Measurements from ENCODE around the gene CELA3B. TPM values are rescaled to one million over a fixed set of nuclear protein-coding genes. Genes with fewer than 3 reads are reported as not detected.
"Not testable (repeated sequence)": the region's sequence is repeated elsewhere in the genome, so short reads cannot be mapped to it uniquely, and the experiment has no call there.

CELA3B gene
- total RNA-seq, 5 donors from 2014 or later (not counting 1 experiment from before 2014, with no cell fraction given) = 6.9 to 7.5 (median 7.3) TPM; not detected in 2

DNA sequence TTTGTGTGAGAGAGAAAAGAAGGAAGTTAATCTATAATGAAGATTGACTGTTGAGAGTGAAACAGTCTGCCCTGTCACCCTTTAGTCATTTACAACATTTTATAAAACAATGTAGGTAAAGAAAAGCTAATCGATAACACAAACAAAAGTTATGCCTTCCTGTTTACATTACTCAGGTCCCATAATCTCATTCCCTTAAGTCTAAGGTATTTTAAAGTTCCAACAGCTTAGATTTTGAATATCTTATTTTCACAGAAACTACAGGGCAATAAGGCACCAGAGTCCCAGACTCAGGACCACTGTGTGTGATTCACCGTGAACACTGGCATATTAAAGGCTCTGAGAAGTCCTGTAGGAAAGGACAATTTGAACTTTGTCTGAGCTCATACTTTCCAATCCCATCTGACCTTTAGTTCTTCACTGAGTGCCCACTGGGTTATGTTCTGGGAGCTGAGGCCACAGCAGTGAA is 3.8 kb upstream of the CELA3B start:
- not testable (repeated sequence) for H3K4me1 Mint-ChIP-seq; H3K27ac ChIP-seq (ENCODE audit: low read length); H3K4me3 ChIP-seq (ENCODE audit: control insufficient read depth in 1 of 2, extremely low read depth in 1 of 2, low read length in 1 of 2); H3K27me3 ChIP-seq (replicated peaks in 1 of 2; ENCODE audit: control insufficient read depth in 2 of 2, extremely low read depth in 1 of 2, insufficient read depth in 2 of 2, low read length in 1 of 2); H3K9me3 Mint-ChIP-seq; H3K36me3 ChIP-seq (ENCODE audit: control insufficient read depth in 2 of 2, extremely low read depth in 1 of 2, insufficient read depth in 1 of 2, low read length in 1 of 2); H3K4me3 Mint-ChIP-seq; H3K9me3 ChIP-seq; DNase-seq; ATAC-seq (replicated peaks in 1 of 4); H3K4me1 ChIP-seq (ENCODE audit: control insufficient read depth in 1 of 2, extremely low read depth in 1 of 2, insufficient read depth in 2 of 2, low read length in 2 of 2); H3K27me3 Mint-ChIP-seq; H3K36me3 Mint-ChIP-seq; H3K27ac Mint-ChIP-seq
- POLR2A ChIA-PET = interaction anchor here in 1 of 2 donors (0.6 kb wide), 1 partner anchor 210 kb away, joined by 4 read pairs; no protein-coding TSS in a partner anchor
- CTCF ChIA-PET = interaction anchor here in 1 of 2 donors (0.6 to 0.7 kb wide), 2 partner anchors 10 to 94 kb away, joined by 3 read pairs; no protein-coding TSS in a partner anchor
- WGBS (ENCODE audit: insufficient coverage) = no CpG with 5 or more reads among the region's 2 CpGs

DNA sequence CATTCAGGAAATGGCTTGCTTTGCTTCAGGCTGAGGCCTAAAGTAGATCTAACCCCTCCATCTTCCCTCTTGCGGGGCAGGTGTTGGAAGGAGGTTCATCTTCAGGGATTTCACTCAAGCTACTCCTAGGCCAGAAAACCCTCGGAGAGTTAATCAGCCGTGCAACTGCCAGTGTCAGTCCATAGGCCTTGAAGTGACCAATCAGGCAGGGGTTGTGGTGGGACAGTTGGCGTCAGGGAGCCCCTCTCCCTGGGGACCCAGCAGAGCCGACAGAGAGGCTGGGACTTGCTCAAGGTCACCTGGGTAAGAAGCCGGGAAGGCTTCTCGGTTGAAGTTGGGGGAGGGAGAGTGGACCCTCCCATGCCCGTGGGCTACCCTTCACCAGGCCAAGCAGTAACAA is 2.9 kb upstream of the CELA3B start:
- H3K9me3 ChIP-seq; ATAC-seq (replicated peaks in 1 of 4); POLR2A ChIA-PET; H3K4me3 ChIP-seq (ENCODE audit: control insufficient read depth in 1 of 2, extremely low read depth in 1 of 2, low read length in 1 of 2); H3K36me3 Mint-ChIP-seq; H3K36me3 ChIP-seq (ENCODE audit: control insufficient read depth in 2 of 2, extremely low read depth in 1 of 2, insufficient read depth in 1 of 2, low read length in 1 of 2); H3K4me3 Mint-ChIP-seq; H3K9me3 Mint-ChIP-seq; H3K4me1 Mint-ChIP-seq; H3K27me3 ChIP-seq (replicated peaks in 1 of 2; ENCODE audit: control insufficient read depth in 2 of 2, extremely low read depth in 1 of 2, insufficient read depth in 2 of 2, low read length in 1 of 2); H3K4me1 ChIP-seq (ENCODE audit: control insufficient read depth in 1 of 2, extremely low read depth in 1 of 2, insufficient read depth in 2 of 2, low read length in 2 of 2); H3K27ac ChIP-seq (ENCODE audit: low read length); H3K27ac Mint-ChIP-seq; H3K27me3 Mint-ChIP-seq; DNase-seq; CTCF ChIA-PET: not testable (repeated sequence)
- no CpG with 5 or more reads among the region's 8 CpGs for WGBS (ENCODE audit: insufficient coverage)

DNA sequence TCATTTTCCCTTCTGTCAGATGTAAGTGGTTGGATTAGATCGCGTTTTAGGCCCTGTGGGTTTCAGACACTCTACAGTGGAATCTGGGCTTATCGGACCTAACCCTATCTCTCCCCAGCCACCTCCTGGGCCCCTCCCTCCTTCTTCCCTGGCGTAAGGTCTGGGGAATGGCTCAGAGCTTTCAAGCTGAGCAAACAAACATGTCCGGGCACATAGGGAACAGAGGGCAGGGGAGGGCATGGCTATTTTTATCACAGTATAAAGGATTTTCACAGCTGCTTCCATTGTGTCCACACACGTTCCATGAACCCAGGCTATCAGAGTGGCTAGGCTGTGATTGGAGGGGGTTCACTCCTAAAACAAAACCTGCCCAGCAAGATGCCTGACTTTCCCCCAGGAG is 2.1 kb upstream of the CELA3B start:
- H3K36me3 Mint-ChIP-seq; H3K4me1 Mint-ChIP-seq; H3K27ac Mint-ChIP-seq; H3K4me3 ChIP-seq (ENCODE audit: control insufficient read depth in 1 of 2, extremely low read depth in 1 of 2, low read length in 1 of 2); DNase-seq; H3K36me3 ChIP-seq (ENCODE audit: control insufficient read depth in 2 of 2, extremely low read depth in 1 of 2, insufficient read depth in 1 of 2, low read length in 1 of 2); H3K27me3 Mint-ChIP-seq; H3K4me1 ChIP-seq (ENCODE audit: control insufficient read depth in 1 of 2, extremely low read depth in 1 of 2, insufficient read depth in 2 of 2, low read length in 2 of 2); POLR2A ChIA-PET; H3K4me3 Mint-ChIP-seq; H3K9me3 ChIP-seq; ATAC-seq (replicated peaks in 1 of 4); H3K9me3 Mint-ChIP-seq; H3K27ac ChIP-seq (ENCODE audit: low read length); H3K27me3 ChIP-seq (replicated peaks in 1 of 2; ENCODE audit: control insufficient read depth in 2 of 2, extremely low read depth in 1 of 2, insufficient read depth in 2 of 2, low read length in 1 of 2); CTCF ChIA-PET: not testable (repeated sequence)
- WGBS (ENCODE audit: insufficient coverage) = no CpG with 5 or more reads among the region's 6 CpGs

DNA sequence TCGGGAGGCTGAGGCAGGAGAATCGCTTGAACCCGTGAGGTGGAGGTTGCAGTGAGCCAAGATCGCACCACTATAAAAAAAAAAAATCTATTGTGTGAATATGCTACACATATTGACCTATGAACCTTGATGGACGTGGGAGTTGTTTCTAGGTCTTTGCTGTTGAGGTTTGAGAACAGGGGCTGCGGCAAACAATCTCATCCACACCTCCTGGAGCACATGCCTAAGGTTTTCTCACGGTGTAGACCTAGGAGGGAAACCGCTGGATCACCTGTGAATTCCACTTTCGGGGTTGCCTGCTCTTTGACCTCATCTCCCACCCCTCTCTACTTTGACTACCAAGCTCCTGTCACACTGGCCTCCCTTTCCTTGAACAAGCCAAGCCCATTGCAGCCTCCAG is 1.5 kb upstream of the CELA3B start:
- H3K36me3 Mint-ChIP-seq; POLR2A ChIA-PET; CTCF ChIA-PET; ATAC-seq (replicated peaks in 1 of 4); H3K4me3 ChIP-seq (ENCODE audit: control insufficient read depth in 1 of 2, extremely low read depth in 1 of 2, low read length in 1 of 2); H3K4me1 Mint-ChIP-seq; H3K27me3 ChIP-seq (replicated peaks in 1 of 2; ENCODE audit: control insufficient read depth in 2 of 2, extremely low read depth in 1 of 2, insufficient read depth in 2 of 2, low read length in 1 of 2); H3K4me3 Mint-ChIP-seq; H3K36me3 ChIP-seq (ENCODE audit: control insufficient read depth in 2 of 2, extremely low read depth in 1 of 2, insufficient read depth in 1 of 2, low read length in 1 of 2); DNase-seq; H3K4me1 ChIP-seq (ENCODE audit: control insufficient read depth in 1 of 2, extremely low read depth in 1 of 2, insufficient read depth in 2 of 2, low read length in 2 of 2); H3K27me3 Mint-ChIP-seq; H3K9me3 Mint-ChIP-seq; H3K27ac ChIP-seq (ENCODE audit: low read length); H3K27ac Mint-ChIP-seq; H3K9me3 ChIP-seq: not testable (repeated sequence)
- 91% methylated on average over 3 of the region's 9 CpGs for WGBS (ENCODE audit: insufficient coverage)

DNA sequence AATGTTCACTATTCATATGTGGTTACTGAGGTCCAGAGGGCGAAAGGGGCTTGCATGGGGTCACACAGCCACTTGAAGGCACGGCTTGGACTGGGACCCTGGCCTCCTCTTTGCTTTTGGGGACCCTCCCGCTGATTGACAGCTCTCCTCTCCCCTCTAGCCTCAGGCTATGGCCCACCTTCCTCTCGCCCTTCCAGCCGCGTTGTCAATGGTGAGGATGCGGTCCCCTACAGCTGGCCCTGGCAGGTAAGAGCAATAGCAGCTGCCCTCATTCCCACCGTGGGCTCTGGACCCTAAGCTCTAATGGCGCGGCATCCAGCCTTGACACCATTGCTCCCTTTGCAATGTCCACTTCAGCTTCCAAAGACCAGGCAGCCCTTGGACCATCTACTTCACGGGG is 1.4 kb downstream of the CELA3B start:
- POLR2A ChIA-PET; H3K4me3 ChIP-seq (ENCODE audit: control insufficient read depth in 1 of 2, extremely low read depth in 1 of 2, low read length in 1 of 2); H3K27ac ChIP-seq (ENCODE audit: low read length); H3K36me3 Mint-ChIP-seq; H3K4me1 ChIP-seq (ENCODE audit: control insufficient read depth in 1 of 2, extremely low read depth in 1 of 2, insufficient read depth in 2 of 2, low read length in 2 of 2); H3K9me3 ChIP-seq; ATAC-seq (replicated peaks in 1 of 4); H3K4me1 Mint-ChIP-seq; H3K27me3 ChIP-seq (replicated peaks in 1 of 2; ENCODE audit: control insufficient read depth in 2 of 2, extremely low read depth in 1 of 2, insufficient read depth in 2 of 2, low read length in 1 of 2); CTCF ChIA-PET; H3K4me3 Mint-ChIP-seq; H3K9me3 Mint-ChIP-seq; H3K27ac Mint-ChIP-seq; DNase-seq; H3K36me3 ChIP-seq (ENCODE audit: control insufficient read depth in 2 of 2, extremely low read depth in 1 of 2, insufficient read depth in 1 of 2, low read length in 1 of 2); H3K27me3 Mint-ChIP-seq: not testable (repeated sequence)
- 95% methylated on average over 8 of the region's 11 CpGs for WGBS (ENCODE audit: insufficient coverage)

DNA sequence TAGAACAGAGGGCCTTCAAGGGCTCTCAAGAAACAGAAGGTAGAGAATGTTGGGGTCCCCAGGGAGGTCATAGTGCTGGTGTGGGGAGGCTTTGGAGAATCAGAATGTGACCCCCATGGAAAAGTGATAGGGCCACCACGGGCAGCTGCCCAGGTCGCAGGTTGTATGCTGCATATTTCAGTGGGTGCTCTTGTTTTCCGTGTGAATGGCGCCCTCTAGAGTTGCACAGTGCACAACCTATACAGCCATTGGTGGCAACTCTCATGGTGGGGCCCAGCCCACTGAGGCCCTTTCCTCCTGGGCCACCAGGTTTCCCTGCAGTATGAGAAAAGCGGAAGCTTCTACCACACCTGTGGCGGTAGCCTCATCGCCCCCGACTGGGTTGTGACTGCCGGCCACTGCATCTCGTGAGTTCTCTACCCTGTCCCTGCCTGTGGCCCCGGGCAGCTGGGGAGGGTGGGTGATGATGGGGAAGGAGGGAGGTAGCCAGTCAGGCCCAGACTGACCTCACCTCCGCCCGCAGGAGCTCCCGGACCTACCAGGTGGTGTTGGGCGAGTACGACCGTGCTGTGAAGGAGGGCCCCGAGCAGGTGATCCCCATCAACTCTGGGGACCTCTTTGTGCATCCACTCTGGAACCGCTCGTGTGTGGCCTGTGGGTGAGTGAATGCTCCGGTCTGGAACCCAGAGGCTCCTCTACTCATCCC is 3.8 kb downstream of the CELA3B start:
- H3K4me1 Mint-ChIP-seq; H3K27me3 ChIP-seq (replicated peaks in 1 of 2; ENCODE audit: control insufficient read depth in 2 of 2, extremely low read depth in 1 of 2, insufficient read depth in 2 of 2, low read length in 1 of 2); ATAC-seq (replicated peaks in 1 of 4); H3K27me3 Mint-ChIP-seq; H3K4me3 Mint-ChIP-seq; H3K9me3 ChIP-seq; H3K36me3 ChIP-seq (ENCODE audit: control insufficient read depth in 2 of 2, extremely low read depth in 1 of 2, insufficient read depth in 1 of 2, low read length in 1 of 2); H3K4me3 ChIP-seq (ENCODE audit: control insufficient read depth in 1 of 2, extremely low read depth in 1 of 2, low read length in 1 of 2); H3K27ac ChIP-seq (ENCODE audit: low read length); H3K27ac Mint-ChIP-seq; H3K36me3 Mint-ChIP-seq; H3K4me1 ChIP-seq (ENCODE audit: control insufficient read depth in 1 of 2, extremely low read depth in 1 of 2, insufficient read depth in 2 of 2, low read length in 2 of 2); H3K9me3 Mint-ChIP-seq: not testable (repeated sequence)
- ChIA-PET POLR2A (interaction anchor here in 1 of 2 donors (0.6 kb wide), 1 partner anchor 91 kb away, joined by 3 read pairs; no protein-coding TSS in a partner anchor), CTCF (interaction anchor here in 1 of 2 donors (0.6 kb wide), 1 partner anchor 1791 kb away, joined by 4 read pairs; no protein-coding TSS in a partner anchor)
- DNase-seq = peak in 1 of 35 experiments; percentile 18
- WGBS (ENCODE audit: insufficient coverage) = 79% methylated on average over 12 of the region's 21 CpGs

DNA sequence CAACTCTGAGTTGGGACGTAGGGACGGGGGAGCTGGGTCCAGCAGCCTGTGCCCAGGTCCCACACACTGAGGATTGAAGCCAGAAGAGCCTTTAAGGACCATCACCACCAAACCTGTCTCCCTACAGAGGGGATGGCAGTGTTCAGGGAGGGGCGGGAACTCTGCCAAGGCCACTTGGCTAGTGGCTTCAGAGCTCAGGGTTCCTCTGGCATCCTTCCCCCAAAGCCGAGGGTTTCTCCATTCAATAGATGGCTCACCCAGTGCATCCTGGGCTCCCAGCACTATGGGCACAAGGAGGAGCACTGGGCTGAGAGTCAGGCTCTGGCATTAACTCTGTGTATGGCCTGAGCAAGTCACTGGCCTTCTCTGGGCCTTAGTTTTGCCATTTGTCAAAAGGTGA is 4.4 kb downstream of the CELA3B start:
- 100% methylated on average over 1 of the region's 4 CpGs for WGBS (ENCODE audit: insufficient coverage)
- H3K36me3 Mint-ChIP-seq; H3K4me3 Mint-ChIP-seq; POLR2A ChIA-PET; H3K9me3 ChIP-seq; H3K27ac ChIP-seq (ENCODE audit: low read length); H3K27me3 ChIP-seq (replicated peaks in 1 of 2; ENCODE audit: control insufficient read depth in 2 of 2, extremely low read depth in 1 of 2, insufficient read depth in 2 of 2, low read length in 1 of 2); H3K9me3 Mint-ChIP-seq; ATAC-seq (replicated peaks in 1 of 4); H3K36me3 ChIP-seq (ENCODE audit: control insufficient read depth in 2 of 2, extremely low read depth in 1 of 2, insufficient read depth in 1 of 2, low read length in 1 of 2); H3K27ac Mint-ChIP-seq; H3K4me3 ChIP-seq (ENCODE audit: control insufficient read depth in 1 of 2, extremely low read depth in 1 of 2, low read length in 1 of 2); H3K4me1 ChIP-seq (ENCODE audit: control insufficient read depth in 1 of 2, extremely low read depth in 1 of 2, insufficient read depth in 2 of 2, low read length in 2 of 2); H3K4me1 Mint-ChIP-seq; CTCF ChIA-PET; DNase-seq; H3K27me3 Mint-ChIP-seq: not testable (repeated sequence)
